Fibroblast of gingiva (primary cell): Measurements from ENCODE around the gene HAGHL.
"Not testable (repeated sequence)": the region's sequence is repeated elsewhere in the genome, so short reads cannot be mapped to it uniquely, and the experiment has no call there.

Source experiments
- DNase-seq: peaks from one replicate; pipeline ENCODE4 v3.0.0-alpha.2; 2011; ENCODE audit warnings: low read depth

The HAGHL gene

DNA sequence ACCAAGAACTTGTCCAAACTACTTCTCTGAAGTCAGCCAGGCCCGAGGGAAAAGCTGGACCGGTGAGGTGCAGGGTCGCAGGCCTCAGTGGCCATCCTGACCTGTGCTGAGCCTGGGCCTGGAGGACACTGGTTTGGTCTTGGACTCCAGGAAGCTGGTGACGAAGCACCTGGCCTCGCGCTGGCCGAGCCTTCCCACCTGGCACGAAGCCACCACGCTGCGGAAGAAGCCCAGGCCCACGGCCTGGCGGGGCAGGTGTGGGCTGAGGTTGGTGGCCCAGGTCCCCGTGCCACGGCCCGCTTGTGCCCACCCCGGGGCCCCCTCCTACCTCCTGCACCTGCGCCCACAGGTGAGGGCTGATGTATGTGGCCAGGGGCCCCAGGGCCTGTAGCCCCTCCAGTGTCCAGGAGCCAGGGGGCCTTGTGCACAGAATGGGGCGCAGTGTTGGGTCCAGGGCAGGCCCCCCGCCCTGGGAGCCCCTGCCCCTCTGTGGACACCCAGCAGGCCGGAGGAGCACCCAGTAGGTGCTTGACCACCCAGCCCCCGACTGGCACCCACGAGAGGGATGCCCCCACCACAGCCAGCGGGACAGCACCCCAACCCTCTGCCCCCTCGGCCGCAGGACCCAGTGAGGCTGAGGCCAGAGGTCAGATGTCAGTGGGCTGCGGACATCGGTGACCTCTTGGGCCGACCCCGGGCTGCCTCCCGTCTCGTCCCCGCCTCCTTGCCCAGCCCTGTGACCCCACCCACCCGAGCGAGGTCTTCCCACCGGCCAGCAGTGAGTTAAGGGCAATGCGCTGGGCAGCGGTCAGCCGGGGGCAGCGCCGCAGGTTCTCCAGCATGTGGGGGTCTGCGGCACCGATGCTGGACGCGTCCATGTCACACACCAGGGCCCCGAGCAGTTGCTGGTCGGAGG is 47.4 kb downstream of the HAGHL start:
- DNase-seq, result no peak

DNA sequence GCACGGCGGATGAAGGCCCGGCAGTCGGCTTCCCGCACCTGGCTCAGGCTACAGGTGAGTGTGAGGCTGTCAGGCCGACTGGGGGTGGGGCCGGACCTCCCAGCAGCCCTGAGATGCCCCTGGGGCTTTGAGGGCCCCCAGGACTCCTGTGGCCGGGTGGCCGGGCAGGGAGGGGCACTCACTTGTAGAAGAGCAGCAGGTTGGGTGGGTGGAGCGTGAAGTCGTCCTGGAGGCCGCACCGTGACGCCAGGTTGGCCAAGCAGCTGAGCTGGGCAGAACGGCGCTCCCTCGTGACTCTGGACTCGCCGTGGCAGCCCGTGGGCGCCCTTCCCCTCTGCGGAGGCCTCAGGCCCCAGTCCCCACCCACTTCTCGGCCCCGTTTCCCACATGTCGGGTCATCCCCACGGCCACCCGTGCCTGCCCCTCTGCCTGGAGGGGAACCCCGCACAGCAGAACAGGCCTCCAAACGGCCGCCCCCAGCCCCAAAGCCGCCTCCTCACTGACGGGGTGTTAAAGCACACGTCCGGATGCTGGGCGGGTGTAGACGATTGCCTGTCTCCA is 48.4 kb downstream of the HAGHL start:
- no peak for DNase-seq

DNA sequence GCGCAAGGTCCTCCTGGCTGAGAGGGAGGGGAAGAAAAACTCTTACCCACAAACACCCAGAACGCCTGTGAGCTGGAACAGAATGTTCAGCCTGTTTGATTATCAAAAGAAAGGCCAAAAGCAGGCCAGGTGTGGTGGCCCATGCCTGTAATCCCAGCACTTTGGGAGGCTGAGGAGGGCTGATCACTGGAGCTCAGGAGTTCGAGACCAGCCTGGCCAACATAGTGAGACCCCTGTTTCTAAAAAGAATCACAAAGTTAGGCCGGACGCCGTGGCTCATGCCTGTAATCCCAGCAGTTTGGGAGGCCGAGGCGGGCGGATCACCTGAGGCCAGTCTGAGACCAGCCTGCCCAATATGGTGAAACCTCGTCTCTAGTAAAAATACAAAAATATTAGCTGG is 49.4 kb downstream of the HAGHL start:
- DNase-seq, result not testable (repeated sequence)

DNA sequence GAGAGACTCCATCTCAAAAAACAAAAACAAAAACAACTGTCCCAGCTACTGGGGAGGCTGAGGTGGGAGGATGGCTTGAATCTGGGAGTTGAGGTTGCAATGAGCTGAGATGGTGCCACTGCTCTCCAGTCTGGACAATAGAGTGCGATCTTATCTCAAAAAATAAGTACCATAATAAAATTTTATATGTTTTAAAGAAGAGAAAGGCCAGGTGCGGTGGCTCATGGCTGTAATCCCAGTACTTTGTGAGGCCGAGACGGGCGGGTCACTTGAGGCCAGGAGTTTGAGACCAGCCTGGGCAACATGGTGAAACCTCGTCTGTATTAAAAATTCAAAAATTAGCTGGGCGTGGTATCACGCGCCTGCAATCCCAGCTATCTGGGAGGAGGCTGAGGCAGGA is 49.9 kb downstream of the HAGHL start:
- DNase-seq, result no peak

DNA sequence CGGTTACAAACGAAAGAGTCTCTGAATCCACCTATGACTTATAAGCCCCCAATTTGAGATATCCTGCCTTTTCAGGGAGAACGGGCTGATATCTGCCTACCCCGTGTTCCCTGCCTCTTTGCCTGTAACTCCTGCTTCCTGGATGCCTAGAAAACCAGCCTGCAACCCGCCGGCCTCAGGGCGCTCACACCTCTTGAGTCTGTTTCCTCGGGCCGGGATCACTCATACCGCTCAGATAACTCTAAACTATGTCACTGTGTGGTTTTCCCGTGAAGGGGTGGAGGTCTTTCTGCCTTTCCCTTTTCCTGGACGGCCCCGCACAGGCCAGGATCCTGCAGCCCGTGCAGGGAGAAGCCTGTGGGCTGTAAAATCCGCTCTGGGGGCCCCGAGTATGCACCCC is 50.9 kb downstream of the HAGHL start:
- no peak for DNase-seq

DNA sequence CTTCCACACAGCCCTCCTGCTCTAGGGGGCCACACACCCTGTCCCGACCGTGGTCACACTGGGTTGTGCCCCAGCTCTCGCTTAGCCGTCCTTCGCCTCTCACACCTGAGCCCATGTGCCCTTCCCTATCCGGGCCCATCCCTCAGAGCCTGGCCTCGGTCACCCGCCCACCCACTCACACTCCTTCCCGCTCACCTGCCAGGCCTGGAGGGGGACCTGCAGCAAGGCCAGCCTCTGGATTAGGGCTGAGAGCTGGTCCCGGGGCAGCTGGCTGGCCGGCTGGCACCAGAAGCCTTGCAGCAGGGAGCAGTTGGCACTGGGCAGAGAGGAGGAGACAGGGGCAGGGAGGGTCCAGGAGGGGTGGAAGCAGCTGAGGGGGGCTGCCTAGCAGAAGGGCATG is 51.5 kb downstream of the HAGHL start:
- no peak for DNase-seq

DNA sequence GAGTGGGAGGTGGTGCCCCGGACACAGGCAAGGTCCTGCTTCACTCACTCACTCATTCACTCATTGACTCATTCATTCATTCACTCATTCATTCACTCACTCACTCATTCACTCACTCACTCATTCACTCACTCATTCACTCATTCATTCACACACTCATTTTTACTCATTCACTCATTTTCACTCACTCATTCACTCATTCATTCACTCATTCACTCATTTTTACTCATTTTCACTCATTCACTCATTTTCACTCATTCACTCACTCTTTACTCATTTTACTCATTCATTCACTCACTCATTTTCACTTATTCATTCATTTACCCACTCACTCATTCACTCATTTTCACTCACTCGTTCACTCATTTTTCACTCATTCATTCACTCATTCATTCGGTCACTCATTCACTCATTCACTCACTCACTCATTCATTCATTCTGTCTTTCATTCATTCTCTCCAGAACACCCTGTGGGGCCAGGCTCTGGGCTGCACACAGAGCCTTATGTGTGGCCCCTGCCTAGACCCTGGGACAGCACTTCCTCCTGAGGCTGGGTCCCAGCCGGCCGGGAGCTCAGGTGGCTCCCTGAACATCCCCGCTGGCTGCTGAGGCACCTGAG is 52.1 kb downstream of the HAGHL start:
- no peak for DNase-seq
